Measurements from ENCODE around the gene CCDC182. TPM values are rescaled to one million over a fixed set of nuclear protein-coding genes. Genes with fewer than 3 reads are reported as not detected.

CCDC182 gene
- total RNA-seq, 2 donors from 2014 or later, result not detected

DNA sequence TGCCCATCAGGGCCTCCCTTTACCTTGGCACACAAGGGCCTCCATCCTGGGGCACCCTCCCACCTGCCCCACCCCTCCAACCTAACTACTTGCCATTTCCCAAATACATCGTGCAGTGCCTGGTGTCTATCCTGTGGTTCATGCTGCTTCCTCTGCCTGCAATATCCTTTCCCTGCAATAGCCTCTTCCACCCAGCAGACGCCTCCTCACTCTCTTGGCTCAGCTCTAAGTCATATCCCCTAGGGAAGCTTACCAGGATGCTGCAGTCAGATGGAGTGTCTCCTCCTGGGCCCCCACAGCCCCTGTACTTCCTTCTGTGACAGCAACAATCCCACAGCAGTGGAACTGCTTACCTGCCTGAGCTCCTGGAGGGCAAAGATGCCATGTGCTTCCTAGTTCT lies 36.7 kb downstream of the CCDC182 start:
- intact Hi-C loops (cut with DNase I), result no loop called here

GRCh38 chr17:57707892-57708291 lies 37.2 kb downstream of the CCDC182 start:
- intact Hi-C loops (cut with DNase I), result no loop called here
- DNase-seq (ENCODE audit: low spot score), result no peak

More for the DNA sequence above, 36.7 kb downstream of the CCDC182 start:
- no peak for DNase-seq (ENCODE audit: low spot score)

DNA sequence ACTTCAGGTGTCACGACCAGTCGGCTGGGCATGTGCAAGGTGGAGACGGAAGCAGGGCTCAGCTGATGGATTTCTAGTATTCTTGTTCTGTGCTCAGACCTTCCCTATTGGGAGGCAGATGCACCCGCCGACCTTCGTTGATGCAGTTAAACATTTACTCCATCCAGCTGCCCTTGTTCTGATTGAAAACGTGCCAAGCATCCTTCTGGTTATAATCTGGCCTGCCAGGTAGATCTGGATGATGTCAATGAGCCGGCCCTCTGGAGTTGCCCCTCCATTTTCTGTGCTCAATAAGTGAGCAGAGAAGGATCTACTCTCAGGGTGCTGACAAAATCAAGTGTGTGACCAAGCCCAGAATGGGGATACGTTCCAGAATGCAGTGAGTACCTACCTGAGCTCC lies 38.3 kb downstream of the CCDC182 start:
- DNase-seq (ENCODE audit: low spot score), result no peak
- intact Hi-C loops (cut with DNase I), result no loop called here

DNA sequence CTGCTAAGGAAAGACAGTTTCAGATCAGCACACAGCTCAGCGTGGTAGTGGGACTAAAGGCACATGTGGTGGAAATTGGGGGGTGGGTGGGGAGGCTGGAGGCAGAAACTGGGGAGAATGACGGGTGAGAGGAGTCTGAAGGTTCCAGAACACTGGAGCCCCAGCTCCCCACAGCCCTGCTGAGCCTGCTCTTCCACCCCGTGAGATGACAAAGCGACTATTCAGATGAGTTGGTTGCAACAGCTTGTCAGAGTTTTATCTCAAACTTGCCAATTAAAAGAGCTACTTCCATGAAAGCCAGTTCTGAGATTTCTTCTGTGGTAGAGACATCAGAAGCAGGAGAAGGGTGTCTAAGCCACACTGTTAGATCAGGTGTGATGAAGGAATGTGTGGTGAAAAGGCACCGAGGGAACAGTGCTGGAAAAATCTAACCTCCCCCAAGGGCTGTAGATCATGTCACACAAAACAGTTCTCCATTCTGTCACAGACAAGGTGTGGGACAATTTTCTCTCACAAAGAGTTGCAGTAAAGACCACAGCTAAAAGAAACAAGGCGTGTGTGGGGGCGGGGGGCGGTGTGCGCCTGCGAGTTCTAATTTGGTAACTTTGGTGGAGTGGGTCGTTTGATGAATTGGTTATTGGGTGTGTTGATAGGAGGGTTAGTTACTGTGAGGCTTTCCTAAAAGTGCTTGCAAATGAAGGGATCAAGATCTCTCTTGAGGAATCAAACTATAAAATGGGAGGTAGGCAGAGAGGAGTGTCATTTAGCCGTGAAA lies 39.0 kb downstream of the CCDC182 start:
- no peak for DNase-seq (ENCODE audit: low spot score)
- intact Hi-C loops (cut with DNase I), result no loop called here

GRCh38 chr17:57704448-57704847 lies 40.7 kb downstream of the CCDC182 start:
- no peak for DNase-seq (ENCODE audit: low spot score)
- intact Hi-C loops (cut with DNase I), result no loop called here

DNA sequence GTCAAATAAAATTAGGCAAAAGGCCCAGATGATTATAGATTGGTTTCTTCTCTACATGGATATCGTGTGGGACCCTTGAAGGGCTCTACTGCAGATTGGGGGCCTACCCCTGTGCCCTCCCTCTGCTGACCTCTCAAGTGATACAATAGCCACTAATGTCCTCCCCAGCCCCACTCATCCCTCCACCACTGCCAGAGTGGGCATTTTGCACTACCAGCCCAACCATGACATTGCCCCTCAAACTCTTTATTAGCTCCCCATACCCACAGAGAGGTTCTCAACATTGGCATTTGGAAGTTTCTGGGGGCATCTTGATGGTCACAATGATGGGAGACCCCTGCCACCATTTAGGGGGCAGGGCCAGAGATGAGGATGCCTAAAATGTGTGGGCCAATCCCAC lies 41.8 kb downstream of the CCDC182 start:
- intact Hi-C loops (cut with DNase I), result no loop called here
- DNase-seq (ENCODE audit: low spot score), result no peak

DNA sequence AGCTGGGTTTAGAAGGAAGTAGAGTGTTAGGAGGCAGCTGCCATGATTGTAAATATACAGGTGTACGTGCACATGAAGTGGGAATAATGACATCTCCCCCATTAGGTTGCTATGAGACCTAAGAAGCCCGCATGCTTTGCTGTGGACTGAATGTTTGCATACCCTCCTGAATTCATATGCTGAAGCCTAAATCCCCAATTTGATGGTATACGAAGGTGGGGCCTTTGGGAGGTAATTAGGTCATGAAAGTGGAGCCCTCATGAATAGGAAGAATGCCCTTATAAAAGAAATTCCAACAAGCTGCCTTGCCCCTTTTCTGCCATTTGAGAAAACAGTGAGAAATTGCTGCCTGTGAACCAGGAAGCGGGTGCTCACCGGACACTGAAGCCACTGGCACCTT lies 44.0 kb downstream of the CCDC182 start:
- no peak for DNase-seq (ENCODE audit: low spot score)
- intact Hi-C loops (cut with DNase I), result no loop called here

DNA sequence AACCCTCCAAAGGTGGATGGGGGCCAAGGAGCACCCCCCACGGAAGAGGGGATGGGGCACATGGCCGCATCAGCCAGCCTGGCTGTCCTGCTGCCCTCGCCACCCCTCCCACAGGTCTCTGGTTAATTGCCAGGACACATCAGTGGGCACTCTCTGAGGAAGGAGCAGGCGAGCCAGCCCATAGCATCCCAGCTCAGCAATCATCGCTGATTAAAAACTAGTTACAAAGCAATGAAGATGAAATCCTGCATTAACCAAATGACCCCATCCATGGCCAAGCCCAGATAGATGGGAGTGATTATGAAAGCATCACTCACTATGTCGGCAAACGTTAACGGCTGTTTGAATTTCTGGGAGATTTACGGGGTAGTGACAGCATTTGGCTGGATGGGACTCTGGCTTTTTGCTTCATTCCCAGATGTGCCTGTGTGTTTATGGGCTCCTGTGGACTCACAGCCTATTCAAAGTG lies 45.3 kb downstream of the CCDC182 start:
- intact Hi-C loops (cut with DNase I), result loop anchor here in 1 of 2 donors (1.0 kb wide), 1 partner anchor 39 kb away; no protein-coding TSS in a partner anchor
- no peak for DNase-seq (ENCODE audit: low spot score)

DNA sequence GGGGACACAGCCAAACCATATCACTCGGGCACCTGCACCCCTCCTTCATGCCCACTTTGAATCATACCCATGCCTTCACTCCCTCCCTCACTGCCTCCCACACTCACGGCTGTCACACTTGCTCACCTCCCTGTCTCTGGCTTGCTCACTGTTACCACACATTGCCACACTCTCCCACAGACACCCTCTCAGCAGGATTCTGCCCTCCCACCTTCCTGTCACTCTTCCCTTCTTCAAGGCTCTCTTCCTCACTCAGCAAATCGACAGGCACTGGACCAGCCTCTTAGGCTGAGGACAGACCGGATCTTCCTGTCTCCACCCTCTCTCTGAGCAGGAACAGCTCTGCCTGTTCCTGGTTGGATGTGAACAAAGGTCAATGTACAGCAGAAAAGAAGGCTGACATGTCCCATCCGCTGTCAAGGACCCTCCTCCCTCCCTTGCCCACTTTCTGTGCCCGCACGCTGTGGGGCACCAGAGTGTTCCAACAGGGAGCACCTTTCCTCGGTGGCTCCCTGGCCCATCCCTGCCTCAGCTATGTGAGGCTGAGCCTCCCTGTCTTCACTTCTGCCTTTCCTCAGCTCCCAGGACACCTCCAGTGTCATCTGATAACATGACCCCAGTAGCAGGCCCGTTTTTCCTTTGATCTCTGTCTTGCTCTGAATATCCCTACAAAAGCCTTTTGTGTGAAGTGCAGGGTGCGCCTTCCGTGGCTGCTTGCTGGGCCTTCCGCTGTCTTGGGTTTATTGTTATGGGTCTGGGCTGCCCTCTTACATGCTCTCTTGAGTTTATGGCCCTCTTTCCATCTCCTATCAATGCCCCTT lies 47.0 kb downstream of the CCDC182 start:
- intact Hi-C loops (cut with DNase I), result no loop called here
- no peak for DNase-seq (ENCODE audit: low spot score)

DNA sequence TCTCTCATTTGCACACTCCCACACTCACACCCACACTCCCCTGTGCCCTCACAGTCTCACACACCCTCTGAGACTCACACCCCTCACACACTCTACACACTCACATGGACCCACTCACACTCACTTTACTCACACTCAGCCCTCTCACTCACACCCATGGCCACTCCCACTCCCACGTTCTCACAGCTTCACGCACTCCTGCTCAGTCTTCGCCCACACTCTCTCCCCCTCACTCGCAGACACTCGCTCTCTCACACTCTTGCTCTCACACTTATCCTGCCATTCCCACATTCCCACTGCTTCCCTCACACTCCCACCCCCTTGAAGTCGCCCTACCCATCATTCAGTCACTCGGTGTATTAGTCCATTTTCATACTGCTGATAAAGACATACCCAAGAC lies 47.9 kb downstream of the CCDC182 start:
- intact Hi-C loops (cut with DNase I), result no loop called here
- DNase-seq (ENCODE audit: low spot score), result no peak

DNA sequence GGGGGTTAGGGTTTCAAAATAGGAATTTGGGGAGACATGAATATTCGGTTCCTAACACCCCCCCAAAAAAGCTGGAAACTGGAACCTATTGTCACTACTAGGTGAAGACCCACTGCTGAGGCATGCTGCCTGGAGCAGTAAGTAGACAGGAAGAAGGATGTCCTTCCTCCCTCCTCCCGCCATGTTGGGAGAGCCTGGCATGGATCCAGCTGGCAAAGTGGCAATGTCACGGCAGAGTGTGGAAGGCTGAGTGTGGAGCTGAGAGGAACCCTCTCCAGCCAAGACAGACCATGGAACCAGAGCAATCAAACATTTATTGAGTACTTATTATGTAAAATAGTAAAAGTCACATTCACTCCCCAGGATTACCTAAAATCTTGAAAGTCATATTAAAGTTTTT lies 49.0 kb downstream of the CCDC182 start:
- intact Hi-C loops (cut with DNase I), result no loop called here
- DNase-seq (ENCODE audit: low spot score), result no peak

Other genes with a start within 250 kb of the CCDC182 start
- 10 to 100 TPM; 25.2 to 26.5 TPM for gene MRPS23, start 104.7 kb upstream of the CCDC182 start, total RNA-seq
- gene CUEDC1, start 210.1 kb upstream of the CCDC182 start, total RNA-seq, result 10 to 100 TPM; 42.3 to 43.6 TPM
- 10 to 100 TPM; 56.1 to 61.8 TPM for gene VEZF1, start 243.0 kb upstream of the CCDC182 start, total RNA-seq

All from posterior vena cava (tissue), 2 donors.